ENCODE data around the gene TMEM240.
"Not testable (repeated sequence)": the region's sequence is repeated elsewhere in the genome, so short reads cannot be mapped to it uniquely, and the experiment has no call there.

The TMEM240 gene

GRCh38 chr1:1534401-1535154, 5.8 kb downstream of the TMEM240 start:
- Histone ChIP-seq H3K36me3 (ENCODE audit: control insufficient read depth, insufficient read depth, low read length) (no peaks in the 10 kb centered on the region), H3K27me3 (ENCODE audit: control insufficient read depth, insufficient read depth, low read length) (no peaks in the 10 kb centered on the region), H3K4me1 (ENCODE audit: control insufficient read depth, insufficient read depth, low read length) (peaks cover 2% of the 10 kb centered on the region), H3K4me3 (ENCODE audit: low read length) (no peak overlapping the region), H3K9ac (ENCODE audit: low read length) (no peak overlapping the region), H3K27ac (ENCODE audit: low read depth, low read length) (no peak overlapping the region)

GRCh38 chr1:1533894-1534291, 6.5 kb downstream of the TMEM240 start:
- H3K9ac ChIP-seq (ENCODE audit: low read length); H3K27me3 ChIP-seq (ENCODE audit: control insufficient read depth, insufficient read depth, low read length); H3K4me3 ChIP-seq (ENCODE audit: low read length); H3K36me3 ChIP-seq (ENCODE audit: control insufficient read depth, insufficient read depth, low read length); H3K4me1 ChIP-seq (ENCODE audit: control insufficient read depth, insufficient read depth, low read length); H3K27ac ChIP-seq (ENCODE audit: low read depth, low read length): not testable (repeated sequence)

GRCh38 chr1:1533176-1533893, 7.1 kb downstream of the TMEM240 start:
- not testable (repeated sequence) for H3K4me1 ChIP-seq (ENCODE audit: control insufficient read depth, insufficient read depth, low read length); H3K9ac ChIP-seq (ENCODE audit: low read length); H3K27me3 ChIP-seq (ENCODE audit: control insufficient read depth, insufficient read depth, low read length); H3K36me3 ChIP-seq (ENCODE audit: control insufficient read depth, insufficient read depth, low read length); H3K4me3 ChIP-seq (ENCODE audit: low read length); H3K27ac ChIP-seq (ENCODE audit: low read depth, low read length)

GRCh38 chr1:1531947-1532346, 8.5 kb downstream of the TMEM240 start:
- H3K36me3 ChIP-seq (ENCODE audit: control insufficient read depth, insufficient read depth, low read length), result peaks cover 2% of the 10 kb centered on the region
- no peaks in the 10 kb centered on the region for H3K4me1 ChIP-seq (ENCODE audit: control insufficient read depth, insufficient read depth, low read length)
- no peak overlapping the region for H3K27ac ChIP-seq (ENCODE audit: low read depth, low read length)
- no peaks in the 10 kb centered on the region for H3K27me3 ChIP-seq (ENCODE audit: control insufficient read depth, insufficient read depth, low read length)
- no peak overlapping the region for H3K4me3 ChIP-seq (ENCODE audit: low read length)
- H3K9ac ChIP-seq (ENCODE audit: low read length), result no peak overlapping the region

- H3K27ac ChIP-seq (ENCODE audit: low read depth, low read length), result no peak overlapping the region
- no peaks in the 10 kb centered on the region for H3K4me1 ChIP-seq (ENCODE audit: control insufficient read depth, insufficient read depth, low read length)
- H3K36me3 ChIP-seq (ENCODE audit: control insufficient read depth, insufficient read depth, low read length), result peaks cover 2% of the 10 kb centered on the region
- H3K9ac ChIP-seq (ENCODE audit: low read length), result no peak overlapping the region
- H3K27me3 ChIP-seq (ENCODE audit: control insufficient read depth, insufficient read depth, low read length), result no peaks in the 10 kb centered on the region
- H3K4me3 ChIP-seq (ENCODE audit: low read length), result no peak overlapping the region
Observed at GRCh38 chr1:1529936-1530335, 10.5 kb downstream of the TMEM240 start.

GRCh38 chr1:1529321-1529720, 11.1 kb downstream of the TMEM240 start:
- H3K36me3 ChIP-seq (ENCODE audit: control insufficient read depth, insufficient read depth, low read length), result peaks cover 2% of the 10 kb centered on the region
- no peaks in the 10 kb centered on the region for H3K27me3 ChIP-seq (ENCODE audit: control insufficient read depth, insufficient read depth, low read length)
- H3K9ac ChIP-seq (ENCODE audit: low read length), result no peak overlapping the region
- H3K27ac ChIP-seq (ENCODE audit: low read depth, low read length), result no peak overlapping the region
- H3K4me3 ChIP-seq (ENCODE audit: low read length), result no peak overlapping the region
- H3K4me1 ChIP-seq (ENCODE audit: control insufficient read depth, insufficient read depth, low read length), result no peaks in the 10 kb centered on the region

- H3K4me3 ChIP-seq (ENCODE audit: low read length), result no peak overlapping the region
- H3K36me3 ChIP-seq (ENCODE audit: control insufficient read depth, insufficient read depth, low read length), result peaks cover 2% of the 10 kb centered on the region
- no peaks in the 10 kb centered on the region for H3K4me1 ChIP-seq (ENCODE audit: control insufficient read depth, insufficient read depth, low read length)
- no peak overlapping the region for H3K9ac ChIP-seq (ENCODE audit: low read length)
- H3K27ac ChIP-seq (ENCODE audit: low read depth, low read length), result no peak overlapping the region
- H3K27me3 ChIP-seq (ENCODE audit: control insufficient read depth, insufficient read depth, low read length), result no peaks in the 10 kb centered on the region
Observed at GRCh38 chr1:1528301-1529267, 11.8 kb downstream of the TMEM240 start.

- H3K36me3 ChIP-seq (ENCODE audit: control insufficient read depth, insufficient read depth, low read length), result peaks cover 2% of the 10 kb centered on the region
- H3K4me3 ChIP-seq (ENCODE audit: low read length), result no peak overlapping the region
- H3K4me1 ChIP-seq (ENCODE audit: control insufficient read depth, insufficient read depth, low read length), result no peaks in the 10 kb centered on the region
- H3K27ac ChIP-seq (ENCODE audit: low read depth, low read length), result no peak overlapping the region
- no peak overlapping the region for H3K9ac ChIP-seq (ENCODE audit: low read length)
- H3K27me3 ChIP-seq (ENCODE audit: control insufficient read depth, insufficient read depth, low read length), result no peaks in the 10 kb centered on the region
Observed at GRCh38 chr1:1527092-1527816, 13.2 kb downstream of the TMEM240 start.

GRCh38 chr1:1526476-1526875, 13.9 kb downstream of the TMEM240 start:
- not testable (repeated sequence) for H3K4me1 ChIP-seq (ENCODE audit: control insufficient read depth, insufficient read depth, low read length); H3K9ac ChIP-seq (ENCODE audit: low read length); H3K27me3 ChIP-seq (ENCODE audit: control insufficient read depth, insufficient read depth, low read length); H3K36me3 ChIP-seq (ENCODE audit: control insufficient read depth, insufficient read depth, low read length); H3K4me3 ChIP-seq (ENCODE audit: low read length); H3K27ac ChIP-seq (ENCODE audit: low read depth, low read length)

GRCh38 chr1:1524750-1525383, 15.6 kb downstream of the TMEM240 start:
- not testable (repeated sequence) for H3K36me3 ChIP-seq (ENCODE audit: control insufficient read depth, insufficient read depth, low read length)

GRCh38 chr1:1523651-1524050, 16.8 kb downstream of the TMEM240 start:
- not testable (repeated sequence) for H3K9ac ChIP-seq (ENCODE audit: low read length); H3K36me3 ChIP-seq (ENCODE audit: control insufficient read depth, insufficient read depth, low read length); H3K4me3 ChIP-seq (ENCODE audit: low read length); H3K27me3 ChIP-seq (ENCODE audit: control insufficient read depth, insufficient read depth, low read length); H3K4me1 ChIP-seq (ENCODE audit: control insufficient read depth, insufficient read depth, low read length); H3K27ac ChIP-seq (ENCODE audit: low read depth, low read length)

More at GRCh38 chr1:1524750-1525383, 15.6 kb downstream of the TMEM240 start:
- not testable (repeated sequence) for H3K27me3 ChIP-seq (ENCODE audit: control insufficient read depth, insufficient read depth, low read length); H3K4me1 ChIP-seq (ENCODE audit: control insufficient read depth, insufficient read depth, low read length); H3K27ac ChIP-seq (ENCODE audit: low read depth, low read length); H3K9ac ChIP-seq (ENCODE audit: low read length); H3K4me3 ChIP-seq (ENCODE audit: low read length)

Measured in rectal smooth muscle tissue (tissue), 1 donor.